HT1080 (cell line): ENCODE results near the gene SIRT7. TPM values are rescaled to one million over a fixed set of nuclear protein-coding genes. Genes with fewer than 3 reads are reported as not detected.
A peak's percentile ranks its signal among the peaks of the same experiment; 100 is the strongest.

Source experiments
- DNase-seq: peaks from one replicate; pipeline ENCODE4 v3.0.0-alpha.2; 2015; ENCODE audit warnings: low read depth
- polyA plus RNA-seq, 2 experiments: library from polyadenylated mRNA; depleted of rRNA; stranded (reverse); fragments of >200 nt; gene quantifications; 2 replicates each; pipeline ENCODE4 v1.2.3, GENCODE V29; 2015
- total RNA-seq: library from RNA; depleted of rRNA; stranded (reverse); fragments of >200 nt; shearing (Covaris generic); gene quantifications from 2 replicates; pipeline ENCODE4 v1.2.3, GENCODE V29; 2014; rRNA removed

The SIRT7 gene, protein sequence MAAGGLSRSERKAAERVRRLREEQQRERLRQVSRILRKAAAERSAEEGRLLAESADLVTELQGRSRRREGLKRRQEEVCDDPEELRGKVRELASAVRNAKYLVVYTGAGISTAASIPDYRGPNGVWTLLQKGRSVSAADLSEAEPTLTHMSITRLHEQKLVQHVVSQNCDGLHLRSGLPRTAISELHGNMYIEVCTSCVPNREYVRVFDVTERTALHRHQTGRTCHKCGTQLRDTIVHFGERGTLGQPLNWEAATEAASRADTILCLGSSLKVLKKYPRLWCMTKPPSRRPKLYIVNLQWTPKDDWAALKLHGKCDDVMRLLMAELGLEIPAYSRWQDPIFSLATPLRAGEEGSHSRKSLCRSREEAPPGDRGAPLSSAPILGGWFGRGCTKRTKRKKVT
- 19.4 and 20.2 TPM in 2 replicates for total RNA-seq
- 13.3 and 14.3 TPM in 2 replicates for polyA plus RNA-seq (2015; cell fraction: cytosol; rRNA removed)
- 75.2 and 76.0 TPM in 2 replicates for polyA plus RNA-seq (2015; cell fraction: nucleus; rRNA removed)

GRCh38 chr17:81917565-81918332 lies at the start of gene SIRT7:
Gene SIRT7, minus strand, starts transcription at chr17:81918176. Its CDS starts 45 bp downstream, at chr17:81918131.
- DNase-seq: peak; percentile 49

DNA sequence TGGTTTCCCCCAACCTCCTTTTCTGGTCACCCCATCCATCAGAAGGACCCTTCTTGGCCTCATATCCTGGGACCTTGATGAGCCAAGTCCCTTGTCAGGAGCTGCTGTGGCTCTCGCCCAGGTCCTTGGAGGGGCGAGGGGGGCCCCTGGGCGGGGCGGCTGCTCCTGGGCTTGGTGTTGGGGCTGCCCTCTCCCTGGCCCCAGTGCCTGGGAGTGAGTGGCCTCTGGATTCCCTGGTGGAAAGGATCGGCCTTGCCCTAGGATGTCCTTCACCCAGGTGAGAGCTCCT lies 49.2 kb upstream of the SIRT7 start:
- DNase-seq: no peak

- no peak for DNase-seq
Observed at GRCh38 chr17:81966343-81967243, 48.6 kb upstream of the SIRT7 start.

DNA sequence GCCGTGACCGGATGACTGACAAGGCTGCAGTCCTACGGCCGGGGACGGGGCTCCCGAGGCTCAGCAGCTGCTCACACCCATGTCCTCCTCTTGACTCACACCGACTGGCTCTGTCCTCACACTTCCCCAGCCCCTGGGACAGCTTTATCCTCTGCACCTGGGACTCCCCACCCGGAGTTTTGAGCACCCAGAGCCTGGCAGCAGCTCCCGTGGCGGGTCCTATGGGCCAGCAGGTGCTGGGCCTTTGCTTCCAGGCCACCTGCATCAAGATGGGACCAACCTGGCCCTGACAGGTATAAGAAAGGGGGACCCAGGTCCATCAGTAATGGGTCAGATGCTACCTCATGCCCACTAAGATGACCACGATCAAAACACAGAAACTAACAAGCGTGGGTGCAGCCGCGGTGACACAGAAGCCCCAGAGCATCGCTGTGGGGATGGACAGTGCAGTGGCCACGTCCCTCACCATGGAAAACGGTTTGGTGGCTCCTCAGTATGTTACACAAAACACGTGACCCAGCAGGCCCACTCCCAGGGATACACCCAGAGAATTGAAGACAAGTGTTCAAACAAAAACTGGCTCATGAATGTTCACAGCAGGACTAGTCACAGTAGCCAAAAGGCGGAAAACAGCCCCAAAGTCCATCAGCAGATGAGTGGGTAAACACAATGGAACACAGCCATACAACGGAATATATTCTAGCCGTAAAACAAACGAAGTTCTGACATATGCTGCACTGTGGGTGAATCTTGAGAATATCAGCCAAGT lies 46.3 kb upstream of the SIRT7 start:
- DNase-seq: no peak

DNA sequence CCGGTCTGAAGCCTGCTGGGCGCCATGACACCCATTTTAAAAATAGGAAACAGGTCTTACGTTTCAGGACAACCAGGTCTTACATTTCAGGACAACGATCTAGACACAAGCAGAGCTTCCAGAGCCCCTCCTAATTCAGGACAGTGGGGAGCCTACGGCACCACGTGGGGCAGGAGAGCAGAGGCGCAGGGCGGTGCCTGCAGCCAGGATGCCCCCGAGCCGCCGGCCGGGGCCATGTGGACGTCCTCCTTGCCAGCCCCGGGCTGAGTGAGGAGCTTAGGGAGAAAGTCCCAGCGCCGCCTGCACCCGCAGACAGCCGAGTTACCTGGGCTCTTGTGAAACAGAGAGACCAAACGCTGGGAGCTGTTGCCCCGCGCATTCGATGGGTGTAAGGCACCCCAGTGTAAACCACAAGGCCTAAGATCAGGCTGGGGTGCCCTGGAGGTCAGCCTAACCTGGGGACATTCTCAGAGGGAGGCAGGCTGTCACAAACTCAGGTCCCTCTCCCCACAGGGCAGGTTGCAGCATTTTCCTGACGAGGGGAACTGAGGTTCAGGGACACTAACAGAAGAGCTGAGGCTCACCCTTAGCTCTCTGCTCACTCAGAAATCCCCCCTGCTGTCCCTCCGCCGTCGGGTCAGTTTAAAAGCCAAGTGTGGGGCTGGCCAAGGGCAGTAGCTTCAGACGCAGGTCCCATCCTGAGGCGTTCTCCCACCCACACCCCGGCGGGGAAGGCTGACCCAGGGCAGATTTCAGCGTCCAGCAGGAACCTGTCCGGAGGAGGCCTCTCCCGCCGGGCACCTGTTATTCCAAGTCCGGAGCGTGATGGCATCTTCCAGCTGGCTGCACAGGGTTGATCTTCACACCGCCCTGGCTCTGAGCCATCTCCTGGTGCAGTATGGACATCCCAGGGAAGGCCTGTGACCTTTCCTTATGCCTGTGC lies 44.8 kb upstream of the SIRT7 start:
- DNase-seq: no peak

GRCh38 chr17:81961521-81962498 lies 43.8 kb upstream of the SIRT7 start:
- DNase-seq: no peak

GRCh38 chr17:81961087-81961511 lies 43.1 kb upstream of the SIRT7 start, which contains the start of gene NOTUM:
Gene NOTUM, minus strand, starts transcription at chr17:81961187. Its CDS starts 278 bp downstream, at chr17:81960909.
- no peak for DNase-seq

- DNase-seq: no peak
Observed at GRCh38 chr17:81960130-81960958, 42.4 kb upstream of the SIRT7 start.

DNA sequence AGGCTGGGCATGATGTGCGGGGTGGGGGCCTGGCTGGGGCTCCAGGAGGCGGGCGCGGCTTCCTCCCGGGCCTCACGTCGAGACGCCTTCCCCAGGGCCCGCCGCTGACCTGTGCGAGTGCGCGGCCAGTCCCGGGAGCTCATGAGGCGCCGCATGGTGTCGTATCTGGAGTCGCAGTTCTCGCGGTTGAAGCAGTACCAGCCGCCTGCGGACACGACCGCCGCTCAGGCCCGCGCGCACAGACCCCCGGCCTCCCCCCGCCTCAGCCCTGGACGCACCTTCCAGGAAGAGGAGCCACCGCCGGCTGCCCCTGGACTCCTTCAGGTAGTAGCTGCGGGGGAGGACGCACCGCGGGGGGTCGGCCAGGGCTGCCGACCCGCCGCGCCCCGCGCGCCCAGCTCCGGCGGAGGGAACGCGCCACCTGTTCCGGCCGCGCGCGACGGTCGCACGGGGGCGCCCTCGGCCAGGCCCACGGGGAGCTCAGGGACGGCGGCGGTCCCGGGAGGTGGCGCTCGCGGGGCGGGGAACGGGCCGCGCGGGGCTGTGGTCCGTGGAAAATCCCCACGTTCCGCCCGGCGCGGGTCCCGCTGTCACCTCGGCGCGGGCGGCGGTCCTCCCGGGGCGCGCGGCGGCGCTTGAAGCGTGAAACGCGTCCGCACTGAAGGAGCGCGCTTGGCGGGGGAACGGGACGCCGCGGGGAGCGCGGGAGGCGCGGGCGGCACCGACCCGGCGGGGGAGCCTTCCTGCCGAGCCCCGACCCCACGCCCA lies 41.6 kb upstream of the SIRT7 start:
- no peak for DNase-seq

DNA sequence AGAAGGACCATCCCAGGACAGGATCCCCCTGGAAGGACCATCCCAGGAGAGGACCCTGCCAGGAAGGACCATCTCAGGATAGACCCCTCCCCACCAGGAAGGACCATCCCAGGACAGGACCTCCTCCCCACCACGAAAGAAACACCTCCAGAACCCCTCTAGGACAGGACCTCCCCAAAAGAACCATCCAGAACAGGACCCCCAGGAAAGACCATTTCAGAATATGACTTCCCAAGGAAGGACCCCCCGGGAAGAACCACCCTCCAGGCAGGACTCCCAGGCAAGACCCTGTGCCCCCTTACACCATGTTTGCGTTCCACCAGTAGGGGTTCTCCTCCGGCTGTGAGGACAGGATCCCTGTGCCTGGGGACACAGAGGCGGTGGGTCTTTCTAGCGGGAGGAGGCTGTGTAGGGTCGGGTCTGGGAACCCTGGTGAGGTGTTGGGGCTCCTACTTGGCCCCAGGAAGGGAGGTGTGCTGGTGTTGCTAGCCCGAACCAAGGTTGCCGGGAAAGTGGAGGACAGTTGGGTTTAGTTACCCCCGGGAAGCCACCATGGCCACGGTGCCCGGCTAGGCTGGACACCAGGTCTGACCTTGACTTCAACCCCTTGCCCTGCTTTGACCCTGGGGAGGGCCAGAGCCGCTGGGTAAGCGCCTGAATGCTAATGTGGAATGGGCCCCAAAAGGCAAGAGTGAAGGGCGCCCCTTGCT lies 40.8 kb upstream of the SIRT7 start:
- DNase-seq: no peak

GRCh38 chr17:81957691-81958432 lies 39.9 kb upstream of the SIRT7 start:
- DNase-seq: no peak

DNA sequence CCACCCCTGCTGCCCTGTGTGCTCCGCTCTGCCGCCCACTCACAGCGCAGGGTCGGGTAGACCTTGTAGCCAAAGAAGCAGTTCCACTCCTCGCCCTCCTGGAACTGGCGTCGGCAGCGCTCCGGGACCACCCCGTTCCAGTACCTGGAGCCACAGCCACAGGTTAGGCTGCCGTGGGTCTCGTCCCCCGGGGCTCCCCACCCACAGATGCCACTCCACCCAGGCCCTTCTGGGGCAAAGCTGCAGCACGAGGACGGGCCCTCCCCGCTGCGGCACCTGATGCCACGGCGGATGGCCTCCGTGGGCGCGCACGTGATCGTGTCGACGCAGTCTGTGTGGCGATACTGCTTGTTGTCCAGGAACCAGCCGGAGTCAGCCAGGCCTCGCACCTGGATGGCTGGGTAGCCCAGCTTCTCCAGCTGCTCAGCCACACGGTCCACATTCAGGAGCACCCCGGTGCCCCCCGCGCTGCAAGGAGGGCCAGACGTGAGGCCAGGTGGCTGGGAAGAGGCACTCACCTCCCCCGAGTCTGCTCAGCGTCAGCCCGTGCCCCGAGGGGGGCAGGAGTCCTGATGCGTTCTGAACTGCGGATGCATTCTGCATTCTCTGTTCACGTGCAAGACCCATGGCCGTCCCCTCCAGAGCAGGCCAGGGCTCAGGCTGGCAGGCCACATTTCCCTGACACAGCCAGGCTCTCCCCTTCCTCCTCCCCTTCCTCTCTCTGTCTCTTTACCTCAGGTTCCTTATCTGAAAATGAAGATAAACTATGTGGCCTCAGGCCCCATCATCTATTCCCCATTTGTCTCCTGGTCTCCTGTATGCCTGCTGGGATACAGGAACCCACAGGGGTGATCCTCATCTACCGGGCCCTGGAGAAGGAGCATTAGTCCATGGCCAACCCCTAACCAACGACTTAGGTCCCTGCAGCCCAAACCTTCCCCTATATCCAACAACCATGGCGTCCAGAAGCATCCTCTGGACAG lies 38.9 kb upstream of the SIRT7 start:
- DNase-seq: no peak

DNA sequence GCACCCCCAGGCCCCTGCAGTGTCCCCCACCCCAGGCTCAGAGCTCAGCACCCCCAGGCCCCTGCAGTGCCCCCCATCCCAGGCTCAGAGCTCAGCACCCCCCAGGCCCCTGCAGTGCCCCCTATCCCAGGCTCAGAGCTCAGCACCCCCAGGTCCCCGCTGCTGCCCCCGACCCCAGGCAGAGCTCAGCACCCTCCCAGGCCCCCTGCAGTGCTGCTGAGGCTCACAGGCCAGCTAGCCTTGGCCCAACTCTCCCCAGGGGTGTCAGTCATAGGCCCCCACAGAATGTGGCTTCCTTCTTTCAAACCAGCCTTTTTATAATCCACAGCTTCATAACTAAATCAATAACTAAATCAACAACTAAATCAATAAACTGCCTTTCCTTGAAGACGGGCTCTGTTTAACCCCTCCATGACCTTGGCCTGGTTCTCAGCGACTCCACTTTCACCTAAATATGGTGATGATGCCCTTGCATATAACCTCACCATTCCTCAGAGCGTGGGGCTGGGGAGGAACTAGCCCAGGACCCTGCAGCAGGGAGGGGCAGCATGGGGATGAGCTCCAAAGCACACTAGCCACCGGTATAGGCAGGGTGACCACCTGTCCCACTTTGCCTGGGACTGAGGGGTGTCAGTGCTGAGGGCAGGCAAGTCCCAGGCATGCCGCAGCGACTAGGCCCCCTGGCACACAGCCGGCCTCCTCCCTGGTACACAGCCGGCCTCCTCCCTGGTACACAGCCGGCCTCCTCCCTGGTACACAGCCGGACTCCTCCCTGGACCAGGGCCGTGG lies 38.0 kb upstream of the SIRT7 start:
- DNase-seq: no peak
